Measurements from ENCODE around the gene ZNF836.

GRCh38 chr19:52115526-52116053 lies 55.8 kb downstream of the ZNF836 start:
- no peak for TF ChIP-seq EZH2 (IDR thresholded peaks at IDR 0.05; ENCODE audit: borderline replicate concordance)
- TF ChIP-seq, protein P1, sequence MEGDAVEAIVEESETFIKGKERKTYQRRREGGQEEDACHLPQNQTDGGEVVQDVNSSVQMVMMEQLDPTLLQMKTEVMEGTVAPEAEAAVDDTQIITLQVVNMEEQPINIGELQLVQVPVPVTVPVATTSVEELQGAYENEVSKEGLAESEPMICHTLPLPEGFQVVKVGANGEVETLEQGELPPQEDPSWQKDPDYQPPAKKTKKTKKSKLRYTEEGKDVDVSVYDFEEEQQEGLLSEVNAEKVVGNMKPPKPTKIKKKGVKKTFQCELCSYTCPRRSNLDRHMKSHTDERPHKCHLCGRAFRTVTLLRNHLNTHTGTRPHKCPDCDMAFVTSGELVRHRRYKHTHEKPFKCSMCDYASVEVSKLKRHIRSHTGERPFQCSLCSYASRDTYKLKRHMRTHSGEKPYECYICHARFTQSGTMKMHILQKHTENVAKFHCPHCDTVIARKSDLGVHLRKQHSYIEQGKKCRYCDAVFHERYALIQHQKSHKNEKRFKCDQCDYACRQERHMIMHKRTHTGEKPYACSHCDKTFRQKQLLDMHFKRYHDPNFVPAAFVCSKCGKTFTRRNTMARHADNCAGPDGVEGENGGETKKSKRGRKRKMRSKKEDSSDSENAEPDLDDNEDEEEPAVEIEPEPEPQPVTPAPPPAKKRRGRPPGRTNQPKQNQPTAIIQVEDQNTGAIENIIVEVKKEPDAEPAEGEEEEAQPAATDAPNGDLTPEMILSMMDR (IDR thresholded peaks at IDR 0.05; ENCODE audit: poor library complexity), result no peak

Measured in hepatocyte (in vitro differentiated cells).